SK-N-MC (cell line): ENCODE data around the gene FAM107B.

Source experiments
- FOXP2 ChIP-seq: optimal IDR thresholded peaks from 2 replicates; pipeline ENCODE3; 2011; ENCODE audit warnings: mild to moderate bottlenecking, moderate library complexity; ENCODE audit not compliant: insufficient read depth; ENCODE audit errors: extremely low read length, control extremely low read depth
- POLR2AphosphoS5 ChIP-seq: IDR thresholded peaks from 2 replicates; pipeline ENCODE4 v1.6.1; 2012; ENCODE audit warnings: mild to moderate bottlenecking, low read depth, low read length, borderline replicate concordance

- no peak for TF ChIP-seq POLR2AphosphoS5
- TF ChIP-seq FOXP2: no peak
These were observed 139.5 kb downstream of the FAM107B start for GRCh38 chr10:14635043-14635710.
